Measurements from ENCODE around the gene LRFN3.
A peak's percentile ranks its signal among the peaks of the same experiment; 100 is the strongest.

LRFN3 gene

GRCh38 chr19:35986111-35986510, 49.9 kb downstream of the LRFN3 start:
- FAIRE-seq, result no peak
- TF ChIP-seq POLR2AphosphoS5 (IDR thresholded peaks at IDR 0.05; ENCODE audit: low read depth, low read length) (no peak), SPI1 (IDR thresholded peaks at IDR 0.05; ENCODE audit: low read depth, low read length) (no peak), POU2F2 (IDR thresholded peaks at IDR 0.05; ENCODE audit: low read depth, low read length) (no peak), POLR2A (IDR thresholded peaks at IDR 0.05; ENCODE audit: low read depth, low read length) (no peak), PAX5 (IDR thresholded peaks at IDR 0.05; ENCODE audit: insufficient read depth, low read length, severe bottlenecking) (no peak), TAF1 (IDR thresholded peaks at IDR 0.05; ENCODE audit: low read depth, low read length) (no peak)

GRCh38 chr19:35986664-35987570, 50.7 kb downstream of the LRFN3 start:
- DNase-seq (ENCODE audit: insufficient read length, low spot score) (no peak), FAIRE-seq (peak; percentile 59)
- no peak for TF ChIP-seq POU2F2 (IDR thresholded peaks at IDR 0.05; ENCODE audit: low read depth, low read length)
- TF ChIP-seq SPI1 (IDR thresholded peaks at IDR 0.05; ENCODE audit: low read depth, low read length), result no peak
- no peak for TF ChIP-seq POLR2AphosphoS5 (IDR thresholded peaks at IDR 0.05; ENCODE audit: low read depth, low read length)
- TF ChIP-seq PAX5 (IDR thresholded peaks at IDR 0.05; ENCODE audit: insufficient read depth, low read length, severe bottlenecking), result no peak
- no peak for TF ChIP-seq POLR2A (IDR thresholded peaks at IDR 0.05; ENCODE audit: low read depth, low read length)
- no peak for TF ChIP-seq TAF1 (IDR thresholded peaks at IDR 0.05; ENCODE audit: low read depth, low read length)

More at GRCh38 chr19:35986111-35986510, 49.9 kb downstream of the LRFN3 start:
- DNase-seq (ENCODE audit: insufficient read length, low spot score), result no peak

DNA sequence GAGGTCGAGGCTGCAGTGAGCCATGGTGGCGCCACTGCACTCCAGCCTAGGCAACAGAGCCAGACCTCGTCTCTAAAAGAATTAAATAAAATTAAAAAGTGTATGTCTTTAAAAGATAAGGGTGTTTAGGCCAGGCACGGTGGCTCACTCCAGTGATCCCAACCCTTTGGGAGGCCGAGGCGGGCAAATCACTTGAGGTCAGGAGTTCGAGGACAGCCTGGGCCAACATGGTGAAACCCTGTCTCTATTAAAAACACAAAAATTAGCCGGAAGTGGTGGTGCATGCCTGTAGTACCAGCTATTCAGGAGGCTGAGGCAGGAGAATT, 51.4 kb downstream of the LRFN3 start:
- FAIRE-seq (no peak), DNase-seq (ENCODE audit: insufficient read length, low spot score) (no peak)
- TF ChIP-seq TAF1 (IDR thresholded peaks at IDR 0.05; ENCODE audit: low read depth, low read length) (no peak), POLR2A (IDR thresholded peaks at IDR 0.05; ENCODE audit: low read depth, low read length) (no peak), PAX5 (IDR thresholded peaks at IDR 0.05; ENCODE audit: insufficient read depth, low read length, severe bottlenecking) (no peak), POLR2AphosphoS5 (IDR thresholded peaks at IDR 0.05; ENCODE audit: low read depth, low read length) (no peak), POU2F2 (IDR thresholded peaks at IDR 0.05; ENCODE audit: low read depth, low read length) (no peak), SPI1 (IDR thresholded peaks at IDR 0.05; ENCODE audit: low read depth, low read length) (no peak)

- DNase-seq (ENCODE audit: insufficient read length, low spot score) (no peak), FAIRE-seq (no peak)
- TF ChIP-seq TAF1 (IDR thresholded peaks at IDR 0.05; ENCODE audit: low read depth, low read length) (no peak), POU2F2 (IDR thresholded peaks at IDR 0.05; ENCODE audit: low read depth, low read length) (no peak), PAX5 (IDR thresholded peaks at IDR 0.05; ENCODE audit: insufficient read depth, low read length, severe bottlenecking) (no peak), POLR2A (IDR thresholded peaks at IDR 0.05; ENCODE audit: low read depth, low read length) (no peak), SPI1 (IDR thresholded peaks at IDR 0.05; ENCODE audit: low read depth, low read length) (no peak), POLR2AphosphoS5 (IDR thresholded peaks at IDR 0.05; ENCODE audit: low read depth, low read length) (no peak)
These were observed 52.6 kb downstream of the LRFN3 start for GRCh38 chr19:35988824-35989223.

DNA sequence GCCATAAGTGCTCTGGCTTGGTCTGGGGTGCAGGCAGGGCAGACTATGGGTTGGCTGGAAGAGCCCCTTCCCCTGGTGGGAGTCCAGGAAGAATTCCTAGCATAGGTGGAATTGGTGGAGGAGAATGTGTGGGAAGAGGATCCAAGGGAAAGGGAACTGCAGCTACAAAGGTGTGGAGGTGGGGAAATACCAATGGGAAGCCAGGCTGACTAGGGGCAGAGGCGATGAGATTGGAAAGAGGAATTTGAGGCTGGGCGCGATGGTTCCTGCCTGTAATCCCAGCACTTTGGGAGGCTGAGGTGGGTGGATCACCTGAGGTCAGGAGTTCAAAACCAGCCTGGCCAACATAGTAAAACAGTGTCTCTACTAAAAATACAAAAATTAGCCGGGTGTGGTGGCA, 54.0 kb downstream of the LRFN3 start:
- no peak for TF ChIP-seq TAF1 (IDR thresholded peaks at IDR 0.05; ENCODE audit: low read depth, low read length)
- no peak for TF ChIP-seq SPI1 (IDR thresholded peaks at IDR 0.05; ENCODE audit: low read depth, low read length)
- TF ChIP-seq PAX5 (IDR thresholded peaks at IDR 0.05; ENCODE audit: insufficient read depth, low read length, severe bottlenecking), result no peak
- no peak for TF ChIP-seq POLR2AphosphoS5 (IDR thresholded peaks at IDR 0.05; ENCODE audit: low read depth, low read length)
- TF ChIP-seq POU2F2 (IDR thresholded peaks at IDR 0.05; ENCODE audit: low read depth, low read length), result no peak
- TF ChIP-seq POLR2A (IDR thresholded peaks at IDR 0.05; ENCODE audit: low read depth, low read length), result no peak
- no peak for FAIRE-seq
- no peak for DNase-seq (ENCODE audit: insufficient read length, low spot score)

DNA sequence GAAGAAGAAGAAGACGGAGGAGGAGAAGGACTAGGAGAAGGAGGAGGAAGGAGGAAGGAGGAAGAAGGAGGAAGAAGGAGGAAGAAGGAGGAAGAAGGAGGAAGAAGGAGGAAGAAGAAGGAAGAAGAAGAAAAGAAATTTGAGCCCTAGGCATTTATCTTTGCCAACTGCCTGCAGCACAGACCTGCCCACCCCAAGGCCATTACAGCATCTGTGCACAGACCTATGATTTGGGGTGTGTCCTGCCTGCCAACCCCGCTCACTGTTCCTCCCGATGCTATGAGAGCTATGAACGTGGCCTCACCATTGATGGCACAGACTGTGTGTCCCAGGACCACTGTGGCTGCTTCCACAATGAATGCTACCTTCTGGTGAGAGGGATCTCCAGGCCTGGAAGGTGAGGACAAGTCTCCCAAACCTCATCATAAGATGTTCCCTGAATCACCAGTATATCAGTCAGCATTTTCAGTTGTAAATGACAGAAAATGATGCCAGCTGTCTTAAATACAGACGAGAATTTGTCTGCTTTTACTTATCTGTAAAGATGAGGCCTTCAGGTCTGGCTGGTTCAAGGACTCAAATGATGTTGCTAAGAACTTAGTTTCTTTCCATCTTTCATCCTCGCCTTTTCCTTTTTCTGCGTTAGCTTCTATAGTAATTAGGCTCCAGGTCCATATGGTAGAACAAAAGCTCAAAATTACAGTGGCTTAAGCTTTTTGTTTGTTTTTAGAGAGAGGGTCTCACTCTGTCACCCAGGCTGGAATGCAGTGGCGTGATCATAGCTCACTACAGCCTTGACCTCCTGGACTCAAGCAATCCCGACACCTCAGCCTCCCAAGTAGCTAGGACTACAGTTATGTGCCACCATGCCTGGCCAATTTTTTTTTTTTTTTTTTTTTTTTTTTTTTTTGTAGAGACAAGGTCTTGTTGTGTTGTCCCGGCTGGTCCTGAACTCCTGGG, 54.9 kb downstream of the LRFN3 start:
- no peak for FAIRE-seq
- DNase-seq (ENCODE audit: insufficient read length, low spot score), result no peak

DNA sequence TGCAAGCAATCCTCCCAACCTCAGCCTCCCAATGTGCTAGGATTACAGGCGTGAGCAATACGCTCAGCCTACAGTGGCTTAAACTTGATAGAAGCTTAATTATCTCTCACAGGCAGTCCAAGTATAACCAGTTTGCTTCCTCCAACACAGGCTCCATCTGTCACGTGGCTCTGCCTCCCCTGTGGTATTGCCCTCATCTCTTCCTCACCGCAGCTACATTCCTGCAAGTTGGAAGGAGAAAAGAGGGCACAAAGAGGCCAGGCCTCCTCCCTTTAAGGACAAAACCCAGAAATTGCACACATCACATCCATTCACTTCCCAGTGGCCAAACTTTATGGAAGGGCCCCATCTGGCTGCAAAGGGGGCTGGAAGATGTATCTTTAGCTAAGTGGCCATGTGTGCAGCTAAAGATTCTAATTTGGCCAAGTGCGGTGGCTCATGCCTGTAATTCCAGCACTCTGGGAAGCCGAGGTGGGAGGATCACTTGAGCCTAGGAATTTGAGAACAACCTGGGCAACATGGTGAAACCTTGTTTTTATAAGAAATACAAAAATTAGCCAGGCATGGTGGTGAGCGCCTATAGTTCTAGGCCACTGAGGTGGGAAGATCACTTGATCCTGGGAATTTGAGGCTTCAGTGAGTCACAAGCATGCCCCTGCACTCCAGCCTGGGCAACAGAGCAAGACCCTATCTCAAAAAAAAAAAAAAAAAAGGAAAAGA, 55.7 kb downstream of the LRFN3 start:
- FAIRE-seq (no peak), DNase-seq (ENCODE audit: insufficient read length, low spot score) (no peak)
- TF ChIP-seq POU2F2 (IDR thresholded peaks at IDR 0.05; ENCODE audit: low read depth, low read length), result no peak
- no peak for TF ChIP-seq TAF1 (IDR thresholded peaks at IDR 0.05; ENCODE audit: low read depth, low read length)
- TF ChIP-seq POLR2AphosphoS5 (IDR thresholded peaks at IDR 0.05; ENCODE audit: low read depth, low read length), result no peak
- no peak for TF ChIP-seq POLR2A (IDR thresholded peaks at IDR 0.05; ENCODE audit: low read depth, low read length)
- no peak for TF ChIP-seq SPI1 (IDR thresholded peaks at IDR 0.05; ENCODE audit: low read depth, low read length)
- no peak for TF ChIP-seq PAX5 (IDR thresholded peaks at IDR 0.05; ENCODE audit: insufficient read depth, low read length, severe bottlenecking)

More for the DNA sequence above, 54.9 kb downstream of the LRFN3 start:
- TF ChIP-seq SPI1 (IDR thresholded peaks at IDR 0.05; ENCODE audit: low read depth, low read length) (no peak), TAF1 (IDR thresholded peaks at IDR 0.05; ENCODE audit: low read depth, low read length) (no peak), PAX5 (IDR thresholded peaks at IDR 0.05; ENCODE audit: insufficient read depth, low read length, severe bottlenecking) (no peak), POLR2AphosphoS5 (IDR thresholded peaks at IDR 0.05; ENCODE audit: low read depth, low read length) (no peak), POU2F2 (IDR thresholded peaks at IDR 0.05; ENCODE audit: low read depth, low read length) (no peak), POLR2A (IDR thresholded peaks at IDR 0.05; ENCODE audit: low read depth, low read length) (no peak)

GRCh38 chr19:35992907-35993765, 57.0 kb downstream of the LRFN3 start:
- FAIRE-seq, result no peak
- TF ChIP-seq SPI1 (IDR thresholded peaks at IDR 0.05; ENCODE audit: low read depth, low read length) (peak; percentile 69), TAF1 (IDR thresholded peaks at IDR 0.05; ENCODE audit: low read depth, low read length) (no peak), POLR2A (IDR thresholded peaks at IDR 0.05; ENCODE audit: low read depth, low read length) (no peak), PAX5 (IDR thresholded peaks at IDR 0.05; ENCODE audit: insufficient read depth, low read length, severe bottlenecking) (no peak), POU2F2 (IDR thresholded peaks at IDR 0.05; ENCODE audit: low read depth, low read length) (0 out of 2 replicates have a peak, but pooled peaks have one; percentile 16)
- no peak for DNase-seq (ENCODE audit: insufficient read length, low spot score)
